GM12878 (cell line): ENCODE results near the gene CTDNEP1. TPM values are rescaled to one million over a fixed set of nuclear protein-coding genes. Genes with fewer than 3 reads are reported as not detected.
A peak's percentile ranks its signal among the peaks of the same experiment; 100 is the strongest.

Experiments
- BMI1 ChIP-seq: fragments of 450-650 bp; IDR thresholded peaks from 2 replicates; pipeline ENCODE4 v1.6.1; 2016; ENCODE audit warnings: mild to moderate bottlenecking, moderate library complexity, borderline replicate concordance
- CBFB ChIP-seq: IDR thresholded peaks from 2 replicates; pipeline ENCODE4 v1.6.1; 2016; ENCODE audit warnings: antibody characterized with exemption, low read depth
- CEBPB ChIP-seq, 2 experiments: fragments of 150-350 bp in 1 of 2; IDR thresholded peaks; 2 replicates each; pipeline ENCODE4 v1.6.1; 2012 to 2014; ENCODE audit warnings: low read depth in 2 of 2, low read length in 2 of 2, borderline replicate concordance in 1 of 2, inconsistent platforms in 1 of 2
- CHD2 ChIP-seq: IDR thresholded peaks from 2 replicates; pipeline ENCODE4 v1.6.1; 2011; ENCODE audit warnings: low read depth, low read length, improper control_type of control experiment, borderline replicate concordance
- MTA2 ChIP-seq: fragments of 450-650 bp; IDR thresholded peaks from 2 replicates; pipeline ENCODE4 v1.6.1; 2016; ENCODE audit warnings: low read depth, mild to moderate bottlenecking, moderate library complexity
- MTA3 ChIP-seq: IDR thresholded peaks from 2 replicates; pipeline ENCODE4 v1.6.1; 2012; ENCODE audit warnings: low read length, inconsistent platforms, borderline replicate concordance
- SMAD5 ChIP-seq: IDR thresholded peaks from 2 replicates; pipeline ENCODE4 v1.6.1; 2016; ENCODE audit warnings: antibody characterized with exemption, low read depth
- SPI1 ChIP-seq: IDR thresholded peaks from 2 replicates; pipeline ENCODE4 v1.6.1; 2011; ENCODE audit warnings: low read depth, mild to moderate bottlenecking, low read length, moderate library complexity, borderline replicate concordance; ENCODE audit not compliant: insufficient read depth
- SUZ12 ChIP-seq: fragments of 200-600 bp; sonication (generic); IDR thresholded peaks from one replicate; pipeline ENCODE4 v1.6.1; 2018; ENCODE audit warnings: antibody characterized with exemption, mild to moderate bottlenecking; ENCODE audit not compliant: unreplicated experiment
- TCF7 ChIP-seq: IDR thresholded peaks from 2 replicates; pipeline ENCODE4 v1.6.1; 2014; ENCODE audit warnings: antibody characterized with exemption, borderline replicate concordance
- ZSCAN29 ChIP-seq: fragments of 450-650 bp; IDR thresholded peaks from 2 replicates; pipeline ENCODE4 v1.6.1; 2017; ENCODE audit warnings: mild to moderate bottlenecking, moderate library complexity
- polyA plus RNA-seq, 11 experiments: library from polyadenylated mRNA; depleted of rRNA in 4 of 11; unstranded in 6 of 11; stranded (reverse) in 5 of 11; fragments of >200 nt; fragmentation: Nextera tagmentation in 4 of 11; fragmentation: Illumina TruSeq in 1 of 11; extraction: Ambion mirVana in 4 of 11; extraction: Trizol in 1 of 11; gene quantifications; 1 replicate in 1 of 11; 2 replicates in 10 of 11; pipeline versions ENCODE4 v1.2.1 to v1.2.3, GENCODE V29; 2011 to 2016; ENCODE audit warnings: inconsistent platforms in 2 of 11, missing spikeins in 2 of 11, low read depth in 1 of 11
- total RNA-seq, 4 experiments: library from RNA; depleted of rRNA in 3 of 4; stranded (reverse); fragments of >200 nt in 3 of 4; fragmentation: Illumina TruSeq in 1 of 4; extraction: Trizol in 1 of 4; gene quantifications; 2 replicates each; pipeline versions ENCODE4 v1.2.1 to v1.2.3, GENCODE V29; 2013 to 2021
- TF ChIP-seq, protein P1 (sequence below): fragments of 450-650 bp; IDR thresholded peaks from 2 replicates; pipeline ENCODE4 v1.6.1; 2017; ENCODE audit warnings: mild to moderate bottlenecking
- TF ChIP-seq, protein P2 (sequence below): IDR thresholded peaks from 2 replicates; pipeline ENCODE4 v1.6.1; 2012; ENCODE audit warnings: improper control_type of control experiment, low read depth, low read length; ENCODE audit not compliant: insufficient replicate concordance
- TF ChIP-seq, protein P3 (sequence below): fragments of 450-650 bp; IDR thresholded peaks from 2 replicates; pipeline ENCODE4 v1.6.1; 2018; ENCODE audit warnings: borderline replicate concordance, mild to moderate bottlenecking; ENCODE audit not compliant: partially characterized antibody
- TF ChIP-seq, protein P4 (sequence below), 3 experiments: IDR thresholded peaks in 2 of 3; conservative IDR thresholded peaks in 1 of 3; 2 replicates each; pipeline ENCODE4 v1.5.1; 2011; ENCODE audit warnings: low read depth in 3 of 3, low read length in 3 of 3, mild to moderate bottlenecking in 3 of 3, control low read depth in 2 of 3, moderate library complexity in 2 of 3, inconsistent platforms in 1 of 3, mixed read lengths in 1 of 3; ENCODE audit not compliant: control insufficient read depth in 2 of 3, insufficient read depth in 1 of 3; ENCODE audit errors: extremely low read depth in 1 of 3

CTDNEP1 gene
- total and polyA plus RNA-seq, 10 of the 15 experiments (the other 5 are each of a cell fraction or from before 2014, with no cell fraction given) = 23.7 to 176 (median 30.3) TPM

DNA sequence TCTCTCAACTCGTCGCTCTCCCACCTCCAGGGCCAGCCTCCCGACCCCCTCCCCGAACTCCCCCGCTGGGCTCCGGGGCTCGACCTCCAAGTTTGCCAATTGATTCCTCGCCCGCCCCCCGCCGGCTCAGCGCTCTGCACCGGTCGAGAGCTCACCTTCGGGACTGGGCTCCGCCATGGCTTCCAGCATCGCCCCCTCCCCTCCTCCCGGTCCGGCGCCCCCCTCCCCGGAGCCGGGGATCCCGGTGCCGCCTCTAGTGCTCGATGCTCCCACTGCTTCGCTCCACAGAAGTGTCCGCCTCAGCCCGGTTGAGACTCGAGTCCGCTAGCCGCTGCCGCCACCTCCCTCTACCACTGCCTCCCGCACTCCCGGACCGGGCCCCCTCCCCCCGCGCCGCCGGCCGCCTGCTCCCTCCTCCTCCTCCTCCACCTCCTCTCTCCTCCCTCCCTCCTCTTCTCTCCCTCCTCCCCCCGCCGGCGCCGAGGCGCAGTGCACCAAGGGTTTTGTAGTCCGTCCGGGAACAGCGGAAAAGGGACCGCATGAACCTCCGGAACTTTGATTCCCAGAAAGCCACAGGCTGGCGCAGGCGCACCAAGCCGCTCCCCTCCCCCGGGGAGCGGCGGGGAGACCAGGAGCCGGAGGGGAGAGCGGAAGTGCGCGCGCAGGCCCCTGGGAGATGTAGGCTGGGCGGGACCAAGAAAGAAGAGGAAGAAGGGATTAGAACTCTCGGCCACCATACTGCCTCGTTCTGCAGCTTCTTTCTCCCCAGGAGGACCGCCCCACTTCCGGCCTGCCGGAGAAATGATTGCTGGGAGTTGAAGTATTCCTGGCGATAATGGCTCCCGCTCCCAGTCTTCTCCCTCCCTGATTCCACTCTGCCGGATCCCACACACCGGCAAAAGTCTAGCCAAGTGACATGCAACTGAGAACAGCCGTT is 12.2 kb downstream of the CTDNEP1 start, which contains the start of gene PHF23 (continued):
- no peak for TF ChIP-seq CEBPB (IDR thresholded peaks at IDR 0.05; ENCODE audit: borderline replicate concordance in 1 of 2, low read depth in 2 of 2, low read length in 2 of 2)
- no peak for TF ChIP-seq MTA3
- TF ChIP-seq, protein P1, sequence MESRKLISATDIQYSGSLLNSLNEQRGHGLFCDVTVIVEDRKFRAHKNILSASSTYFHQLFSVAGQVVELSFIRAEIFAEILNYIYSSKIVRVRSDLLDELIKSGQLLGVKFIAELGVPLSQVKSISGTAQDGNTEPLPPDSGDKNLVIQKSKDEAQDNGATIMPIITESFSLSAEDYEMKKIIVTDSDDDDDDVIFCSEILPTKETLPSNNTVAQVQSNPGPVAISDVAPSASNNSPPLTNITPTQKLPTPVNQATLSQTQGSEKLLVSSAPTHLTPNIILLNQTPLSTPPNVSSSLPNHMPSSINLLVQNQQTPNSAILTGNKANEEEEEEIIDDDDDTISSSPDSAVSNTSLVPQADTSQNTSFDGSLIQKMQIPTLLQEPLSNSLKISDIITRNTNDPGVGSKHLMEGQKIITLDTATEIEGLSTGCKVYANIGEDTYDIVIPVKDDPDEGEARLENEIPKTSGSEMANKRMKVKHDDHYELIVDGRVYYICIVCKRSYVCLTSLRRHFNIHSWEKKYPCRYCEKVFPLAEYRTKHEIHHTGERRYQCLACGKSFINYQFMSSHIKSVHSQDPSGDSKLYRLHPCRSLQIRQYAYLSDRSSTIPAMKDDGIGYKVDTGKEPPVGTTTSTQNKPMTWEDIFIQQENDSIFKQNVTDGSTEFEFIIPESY = no peak
- TF ChIP-seq, protein P2, sequence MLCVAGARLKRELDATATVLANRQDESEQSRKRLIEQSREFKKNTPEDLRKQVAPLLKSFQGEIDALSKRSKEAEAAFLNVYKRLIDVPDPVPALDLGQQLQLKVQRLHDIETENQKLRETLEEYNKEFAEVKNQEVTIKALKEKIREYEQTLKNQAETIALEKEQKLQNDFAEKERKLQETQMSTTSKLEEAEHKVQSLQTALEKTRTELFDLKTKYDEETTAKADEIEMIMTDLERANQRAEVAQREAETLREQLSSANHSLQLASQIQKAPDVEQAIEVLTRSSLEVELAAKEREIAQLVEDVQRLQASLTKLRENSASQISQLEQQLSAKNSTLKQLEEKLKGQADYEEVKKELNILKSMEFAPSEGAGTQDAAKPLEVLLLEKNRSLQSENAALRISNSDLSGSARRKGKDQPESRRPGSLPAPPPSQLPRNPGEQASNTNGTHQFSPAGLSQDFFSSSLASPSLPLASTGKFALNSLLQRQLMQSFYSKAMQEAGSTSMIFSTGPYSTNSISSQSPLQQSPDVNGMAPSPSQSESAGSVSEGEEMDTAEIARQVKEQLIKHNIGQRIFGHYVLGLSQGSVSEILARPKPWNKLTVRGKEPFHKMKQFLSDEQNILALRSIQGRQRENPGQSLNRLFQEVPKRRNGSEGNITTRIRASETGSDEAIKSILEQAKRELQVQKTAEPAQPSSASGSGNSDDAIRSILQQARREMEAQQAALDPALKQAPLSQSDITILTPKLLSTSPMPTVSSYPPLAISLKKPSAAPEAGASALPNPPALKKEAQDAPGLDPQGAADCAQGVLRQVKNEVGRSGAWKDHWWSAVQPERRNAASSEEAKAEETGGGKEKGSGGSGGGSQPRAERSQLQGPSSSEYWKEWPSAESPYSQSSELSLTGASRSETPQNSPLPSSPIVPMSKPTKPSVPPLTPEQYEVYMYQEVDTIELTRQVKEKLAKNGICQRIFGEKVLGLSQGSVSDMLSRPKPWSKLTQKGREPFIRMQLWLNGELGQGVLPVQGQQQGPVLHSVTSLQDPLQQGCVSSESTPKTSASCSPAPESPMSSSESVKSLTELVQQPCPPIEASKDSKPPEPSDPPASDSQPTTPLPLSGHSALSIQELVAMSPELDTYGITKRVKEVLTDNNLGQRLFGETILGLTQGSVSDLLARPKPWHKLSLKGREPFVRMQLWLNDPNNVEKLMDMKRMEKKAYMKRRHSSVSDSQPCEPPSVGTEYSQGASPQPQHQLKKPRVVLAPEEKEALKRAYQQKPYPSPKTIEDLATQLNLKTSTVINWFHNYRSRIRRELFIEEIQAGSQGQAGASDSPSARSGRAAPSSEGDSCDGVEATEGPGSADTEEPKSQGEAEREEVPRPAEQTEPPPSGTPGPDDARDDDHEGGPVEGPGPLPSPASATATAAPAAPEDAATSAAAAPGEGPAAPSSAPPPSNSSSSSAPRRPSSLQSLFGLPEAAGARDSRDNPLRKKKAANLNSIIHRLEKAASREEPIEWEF = no peak
- no peak for TF ChIP-seq SUZ12
- TF ChIP-seq SMAD5 = no peak
- TF ChIP-seq, protein P3, sequence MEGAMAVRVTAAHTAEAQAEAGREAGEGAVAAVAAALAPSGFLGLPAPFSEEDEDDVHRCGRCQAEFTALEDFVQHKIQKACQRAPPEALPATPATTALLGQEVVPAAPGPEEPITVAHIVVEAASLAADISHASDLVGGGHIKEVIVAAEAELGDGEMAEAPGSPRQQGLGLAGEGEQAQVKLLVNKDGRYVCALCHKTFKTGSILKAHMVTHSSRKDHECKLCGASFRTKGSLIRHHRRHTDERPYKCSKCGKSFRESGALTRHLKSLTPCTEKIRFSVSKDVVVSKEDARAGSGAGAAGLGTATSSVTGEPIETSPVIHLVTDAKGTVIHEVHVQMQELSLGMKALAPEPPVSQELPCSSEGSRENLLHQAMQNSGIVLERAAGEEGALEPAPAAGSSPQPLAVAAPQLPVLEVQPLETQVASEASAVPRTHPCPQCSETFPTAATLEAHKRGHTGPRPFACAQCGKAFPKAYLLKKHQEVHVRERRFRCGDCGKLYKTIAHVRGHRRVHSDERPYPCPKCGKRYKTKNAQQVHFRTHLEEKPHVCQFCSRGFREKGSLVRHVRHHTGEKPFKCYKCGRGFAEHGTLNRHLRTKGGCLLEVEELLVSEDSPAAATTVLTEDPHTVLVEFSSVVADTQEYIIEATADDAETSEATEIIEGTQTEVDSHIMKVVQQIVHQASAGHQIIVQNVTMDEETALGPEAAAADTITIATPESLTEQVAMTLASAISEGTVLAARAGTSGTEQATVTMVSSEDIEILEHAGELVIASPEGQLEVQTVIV = peak; percentile 82
- peak; percentile 37; the same call in 1 of the 2 replicates for TF ChIP-seq CBFB
- TF ChIP-seq MTA2 = no peak
- no peak for TF ChIP-seq BMI1
- peak; percentile 81 for TF ChIP-seq SPI1
- peak; percentile 91 for TF ChIP-seq CHD2
- TF ChIP-seq, protein P4, sequence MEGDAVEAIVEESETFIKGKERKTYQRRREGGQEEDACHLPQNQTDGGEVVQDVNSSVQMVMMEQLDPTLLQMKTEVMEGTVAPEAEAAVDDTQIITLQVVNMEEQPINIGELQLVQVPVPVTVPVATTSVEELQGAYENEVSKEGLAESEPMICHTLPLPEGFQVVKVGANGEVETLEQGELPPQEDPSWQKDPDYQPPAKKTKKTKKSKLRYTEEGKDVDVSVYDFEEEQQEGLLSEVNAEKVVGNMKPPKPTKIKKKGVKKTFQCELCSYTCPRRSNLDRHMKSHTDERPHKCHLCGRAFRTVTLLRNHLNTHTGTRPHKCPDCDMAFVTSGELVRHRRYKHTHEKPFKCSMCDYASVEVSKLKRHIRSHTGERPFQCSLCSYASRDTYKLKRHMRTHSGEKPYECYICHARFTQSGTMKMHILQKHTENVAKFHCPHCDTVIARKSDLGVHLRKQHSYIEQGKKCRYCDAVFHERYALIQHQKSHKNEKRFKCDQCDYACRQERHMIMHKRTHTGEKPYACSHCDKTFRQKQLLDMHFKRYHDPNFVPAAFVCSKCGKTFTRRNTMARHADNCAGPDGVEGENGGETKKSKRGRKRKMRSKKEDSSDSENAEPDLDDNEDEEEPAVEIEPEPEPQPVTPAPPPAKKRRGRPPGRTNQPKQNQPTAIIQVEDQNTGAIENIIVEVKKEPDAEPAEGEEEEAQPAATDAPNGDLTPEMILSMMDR (IDR thresholded peaks at IDR 0.05 in 2 of 3, conservative IDR thresholded peaks at IDR 0.05 in 1 of 3; ENCODE audit: control insufficient read depth in 2 of 3, extremely low read depth in 1 of 3, insufficient read depth in 1 of 3, low read depth in 3 of 3, low read length in 3 of 3) = no peak
- no peak for TF ChIP-seq ZSCAN29
- no peak for TF ChIP-seq TCF7
